ENCODE results near the gene NTN4.

GRCh38 chr12:95637010-95637409 lies 153.6 kb downstream of the NTN4 start:
- TF ChIP-seq, protein P1, sequence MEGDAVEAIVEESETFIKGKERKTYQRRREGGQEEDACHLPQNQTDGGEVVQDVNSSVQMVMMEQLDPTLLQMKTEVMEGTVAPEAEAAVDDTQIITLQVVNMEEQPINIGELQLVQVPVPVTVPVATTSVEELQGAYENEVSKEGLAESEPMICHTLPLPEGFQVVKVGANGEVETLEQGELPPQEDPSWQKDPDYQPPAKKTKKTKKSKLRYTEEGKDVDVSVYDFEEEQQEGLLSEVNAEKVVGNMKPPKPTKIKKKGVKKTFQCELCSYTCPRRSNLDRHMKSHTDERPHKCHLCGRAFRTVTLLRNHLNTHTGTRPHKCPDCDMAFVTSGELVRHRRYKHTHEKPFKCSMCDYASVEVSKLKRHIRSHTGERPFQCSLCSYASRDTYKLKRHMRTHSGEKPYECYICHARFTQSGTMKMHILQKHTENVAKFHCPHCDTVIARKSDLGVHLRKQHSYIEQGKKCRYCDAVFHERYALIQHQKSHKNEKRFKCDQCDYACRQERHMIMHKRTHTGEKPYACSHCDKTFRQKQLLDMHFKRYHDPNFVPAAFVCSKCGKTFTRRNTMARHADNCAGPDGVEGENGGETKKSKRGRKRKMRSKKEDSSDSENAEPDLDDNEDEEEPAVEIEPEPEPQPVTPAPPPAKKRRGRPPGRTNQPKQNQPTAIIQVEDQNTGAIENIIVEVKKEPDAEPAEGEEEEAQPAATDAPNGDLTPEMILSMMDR (IDR thresholded peaks at IDR 0.05): no peak
- no peak for TF ChIP-seq POLR2A (IDR thresholded peaks at IDR 0.05)
